Stimulated activated CD8-positive, alpha-beta memory T cell treated with anti-CD3 and anti-CD28 coated beads, Interleukin-4, amount 100 ng/mL, for 4 hours (primary cell): ENCODE measurements around the gene FHL1.
A peak's percentile ranks its signal among the peaks of the same experiment; 100 is the strongest.

ENCODE experiments used
- DNase-seq, 2 donors: peaks; one replicate each; pipeline ENCODE4 v3.0.0-alpha.2; 2020; ENCODE audit warnings: low read depth in 2 of 2, low spot score in 1 of 2

FHL1 gene

DNA sequence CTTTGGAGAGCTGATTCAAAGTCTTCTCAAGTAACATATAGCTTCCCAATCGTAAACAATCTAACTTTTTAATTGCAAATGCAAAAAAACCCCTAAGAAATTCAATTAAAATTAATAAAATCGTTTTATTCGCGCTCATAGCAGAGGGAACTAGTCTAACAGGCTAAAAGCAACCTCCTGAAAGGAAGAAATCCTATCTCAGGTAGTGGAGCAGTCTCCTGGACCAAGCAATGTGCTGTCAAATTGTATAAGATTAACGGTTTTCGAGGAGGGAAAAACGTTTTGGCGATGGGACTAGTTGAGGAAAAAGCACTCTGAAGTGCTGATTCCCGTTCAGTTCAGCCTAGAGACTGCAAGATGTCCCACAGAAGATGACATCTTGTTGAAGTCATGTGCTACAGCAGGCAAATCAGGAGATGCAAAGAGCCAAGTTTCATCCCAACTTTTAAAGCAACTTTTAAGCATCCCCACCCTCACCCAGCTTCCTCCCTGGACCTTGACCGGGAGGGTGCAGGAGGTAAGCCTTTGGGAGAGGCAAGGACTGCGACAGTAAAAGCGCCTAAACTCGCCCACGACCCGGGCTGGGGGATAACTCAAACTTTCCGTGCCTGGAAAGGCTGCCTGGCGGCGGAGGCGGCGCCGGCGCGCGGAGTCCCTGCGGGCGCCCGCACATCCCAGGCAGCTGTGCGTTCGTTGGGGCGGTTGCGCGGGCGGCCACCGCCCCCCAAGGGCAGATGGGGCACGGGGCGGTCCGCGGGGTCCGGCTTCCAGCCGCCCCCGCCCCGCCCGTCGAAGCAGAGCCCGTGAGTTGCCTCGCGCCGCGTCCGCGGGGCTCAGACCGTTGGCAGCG, 103.1 kb downstream of the FHL1 start:
- peak; percentile 9 to 25 for DNase-seq

DNA sequence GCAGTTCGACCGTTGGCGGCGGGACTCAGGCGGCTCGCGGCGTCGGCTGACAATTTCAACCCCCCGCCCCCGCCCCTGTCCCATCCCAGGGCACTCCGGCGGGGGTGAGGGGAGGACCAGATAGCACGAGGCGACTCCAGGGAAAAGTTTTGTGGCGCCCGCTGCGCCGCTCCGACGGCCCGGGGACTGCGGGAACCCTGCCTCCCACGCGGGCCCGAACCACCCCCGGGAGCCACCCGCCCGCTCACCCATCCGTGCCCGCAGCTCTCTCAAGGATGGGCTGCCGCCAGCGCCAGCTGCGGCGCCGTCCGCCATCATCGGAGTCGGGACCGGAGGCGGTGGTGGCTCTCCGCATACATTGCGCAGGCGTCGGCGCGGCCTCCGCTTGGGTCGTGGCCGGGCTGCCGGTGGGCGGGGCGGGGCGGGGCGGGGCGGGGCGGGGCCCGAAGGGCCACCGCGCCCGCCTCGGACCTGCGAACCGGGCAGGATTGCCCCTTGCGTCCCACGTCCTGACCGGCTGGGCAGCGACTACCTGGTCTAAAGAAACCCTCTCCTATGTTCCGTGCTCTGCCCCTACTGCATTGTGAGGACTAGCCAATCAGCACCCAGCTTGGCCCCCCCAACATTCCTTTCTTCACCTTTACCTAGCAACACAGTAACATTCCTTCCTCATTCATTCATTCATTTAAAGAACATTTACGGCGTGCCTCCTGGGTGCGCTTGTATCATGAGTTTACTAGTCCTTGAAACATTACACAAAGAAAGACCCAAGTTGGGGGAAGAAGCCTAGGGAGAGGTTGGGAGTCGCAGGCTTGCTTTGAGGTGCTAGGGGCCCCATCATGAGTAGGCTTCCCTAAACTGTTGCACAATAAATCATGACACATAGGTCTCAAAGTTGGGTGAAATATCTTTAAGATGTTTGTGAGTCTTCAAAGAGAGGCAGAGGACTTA, 104.0 kb downstream of the FHL1 start, which contains the start of gene MAP7D3:
Gene MAP7D3 (minus strand): TSS at position 360 of the 951 bp plus-strand sequence. CDS start 42 bp downstream, at position 318.
- DNase-seq: peak; percentile 6 to 29

DNA sequence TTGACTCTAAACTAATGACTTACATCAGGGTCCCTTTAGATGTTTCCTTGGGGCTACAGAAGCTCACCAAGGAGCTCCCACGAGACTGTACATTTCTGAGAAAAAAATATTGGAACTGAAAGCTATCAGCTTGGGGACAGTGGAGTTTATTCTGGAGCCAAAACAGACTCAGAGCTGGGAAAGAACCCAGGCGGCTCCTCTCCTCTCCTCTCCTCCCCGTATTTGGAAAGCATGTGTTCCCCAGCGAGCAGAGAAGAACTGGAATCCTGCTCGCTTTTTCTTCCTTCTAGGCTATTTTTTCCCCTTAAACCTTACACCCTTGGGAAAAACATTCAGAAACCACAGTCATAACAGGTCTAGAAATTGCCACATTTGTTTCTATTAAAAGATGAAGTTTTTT, 108.2 kb downstream of the FHL1 start:
- no peak for DNase-seq

DNA sequence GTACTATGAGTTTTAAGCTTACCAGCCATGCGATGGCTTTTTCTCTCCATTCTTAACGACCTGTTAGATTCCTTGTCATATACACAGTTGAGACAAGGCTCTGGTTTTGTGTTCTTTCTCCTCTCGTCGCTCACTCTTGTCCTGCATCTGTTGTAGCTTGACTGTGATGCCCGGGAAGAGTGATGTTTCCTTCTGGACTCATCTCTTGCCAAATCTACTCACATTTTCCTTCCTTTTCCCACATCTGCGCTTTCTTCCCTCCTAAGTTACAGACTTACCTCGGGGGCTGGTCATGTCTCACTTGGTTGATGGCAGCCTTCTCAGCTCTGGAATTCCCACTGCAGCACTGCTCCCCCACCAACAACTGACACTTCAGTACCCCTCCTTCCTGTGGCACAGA, 108.7 kb downstream of the FHL1 start:
- DNase-seq: no peak

DNA sequence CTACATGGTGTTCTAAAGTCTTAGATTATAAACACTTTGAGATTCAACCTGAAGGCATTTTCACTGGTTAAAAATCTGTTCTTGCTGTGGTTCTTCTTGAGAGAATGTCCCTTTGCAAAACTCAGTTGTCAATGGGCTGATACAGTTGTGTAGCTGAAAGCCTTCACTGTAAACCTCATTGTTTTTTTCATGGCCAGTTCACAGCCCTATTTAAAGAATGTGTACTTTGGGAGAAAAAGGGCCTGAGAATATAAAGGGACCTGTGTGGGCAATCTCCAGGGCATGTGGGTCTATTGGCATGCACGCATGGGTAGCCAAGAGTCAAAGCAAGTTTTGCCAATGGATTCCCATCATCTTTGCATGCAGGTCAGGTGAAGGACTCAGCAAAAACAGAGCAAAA, 111.6 kb downstream of the FHL1 start:
- DNase-seq: no peak

DNA sequence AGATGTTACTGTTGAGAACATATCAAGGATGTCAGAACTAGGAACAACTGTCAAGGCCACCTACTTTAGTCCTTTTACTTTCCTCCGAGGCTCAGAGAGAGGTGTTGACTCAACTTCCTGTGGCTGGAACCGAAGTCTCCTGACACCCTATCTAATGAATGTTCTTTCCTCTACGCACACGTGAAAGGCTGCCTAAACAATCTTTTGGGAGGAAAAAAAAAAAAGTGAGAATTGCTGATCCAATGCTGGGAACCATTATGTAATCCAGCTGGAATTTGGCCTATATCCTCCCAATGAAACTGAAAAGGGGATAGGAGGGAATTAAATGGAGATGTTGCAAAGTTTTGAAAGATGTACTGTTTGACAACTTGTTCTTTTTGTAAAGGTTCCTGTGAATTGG, 112.2 kb downstream of the FHL1 start:
- no peak for DNase-seq

DNA sequence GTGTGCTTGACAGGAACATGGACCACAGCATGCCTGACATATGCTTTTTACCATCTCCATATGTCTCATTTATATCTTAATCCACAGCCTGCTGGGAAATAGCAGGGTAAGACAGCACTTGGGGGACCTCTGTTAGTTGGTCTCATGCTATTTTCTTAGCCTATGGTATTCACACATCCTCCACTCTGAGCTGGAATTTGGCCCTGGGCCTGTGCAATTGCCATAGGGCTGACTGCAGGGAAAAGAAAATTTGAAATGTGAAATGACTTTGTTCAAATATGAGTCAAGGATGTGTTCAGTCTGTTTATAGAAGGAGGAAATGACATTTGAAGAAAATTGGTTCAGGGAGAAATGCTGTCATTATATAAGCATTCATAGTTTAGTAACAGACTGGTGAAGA, 113.4 kb downstream of the FHL1 start:
- DNase-seq: no peak
